K562 (cell line): ENCODE measurements around the gene HAGHL. TPM values are rescaled to one million over a fixed set of nuclear protein-coding genes. Genes with fewer than 3 reads are reported as not detected.

Experiments
- CREB1 ChIP-seq, 2 experiments: sonication (generic) in 1 of 2; formaldehyde crosslinking in 1 of 2; IDR thresholded peaks; 2 replicates each; pipeline versions ENCODE4 v1.6.1 to v1.8.0; 2012 to 2022; ENCODE audit warnings: inconsistent platforms in 1 of 2, mild to moderate bottlenecking in 1 of 2, missing genetic modification reagents in 1 of 2, moderate library complexity in 1 of 2
- HCFC1 ChIP-seq: IDR thresholded peaks from 2 replicates; pipeline ENCODE4 v1.6.1; 2012; ENCODE audit warnings: low read depth, low read length, improper control_type of control experiment
- HNRNPLL ChIP-seq: fragments of 200-400 bp; formaldehyde crosslinking; IDR thresholded peaks from 2 replicates; pipeline ENCODE4 v1.6.1; 2017; ENCODE audit warnings: low read length, low read depth, mild to moderate bottlenecking; ENCODE audit not compliant: poor library complexity, severe bottlenecking
- RAD51 ChIP-seq: fragments of 450-650 bp; IDR thresholded peaks from 2 replicates; pipeline ENCODE4 v1.7.1; 2016; ENCODE audit warnings: low read depth, mild to moderate bottlenecking, borderline replicate concordance
- RBBP5 ChIP-seq: fragments of 200-600 bp; sonication (generic); IDR thresholded peaks from 2 replicates; pipeline ENCODE4 v1.6.1; 2012; ENCODE audit warnings: borderline replicate concordance, mild to moderate bottlenecking, low read length, control low read depth, inconsistent platforms; ENCODE audit not compliant: insufficient read depth, poor library complexity, severe bottlenecking
- RCOR1 ChIP-seq, 2 experiments: IDR thresholded peaks; 2 replicates each; pipeline ENCODE4 v1.6.1; 2012; ENCODE audit warnings: low read depth in 2 of 2, low read length in 2 of 2, borderline replicate concordance in 1 of 2, improper control_type of control experiment in 1 of 2
- SAP30 ChIP-seq: fragments of 200-600 bp; sonication (generic); IDR thresholded peaks from 2 replicates; pipeline ENCODE4 v1.6.1; 2012; ENCODE audit warnings: borderline replicate concordance, low read depth, mild to moderate bottlenecking, moderate library complexity, low read length, control low read depth, inconsistent platforms; ENCODE audit not compliant: insufficient read depth, poor library complexity, severe bottlenecking
- TCFL5 ChIP-seq: fragments of 250-450 bp; sonication (Bioruptor Pico); conservative IDR thresholded peaks from 2 replicates; pipeline ENCODE4 v1.6.1; 2021; ENCODE audit warnings: mild to moderate bottlenecking, moderate library complexity, matching md5 sums
- TFAM ChIP-seq: fragments of 250-450 bp; sonication (Bioruptor Pico); conservative IDR thresholded peaks from 2 replicates; pipeline ENCODE4 v1.5.0; 2021; ENCODE audit warnings: mild to moderate bottlenecking, moderate library complexity
- ZBTB7A ChIP-seq: IDR thresholded peaks from 2 replicates; pipeline ENCODE4 v1.6.1; 2011; ENCODE audit warnings: low read depth, mild to moderate bottlenecking, low read length, moderate library complexity, borderline replicate concordance; ENCODE audit not compliant: control insufficient read depth
- ZNF224 ChIP-seq: sonication (generic); formaldehyde crosslinking; IDR thresholded peaks from 2 replicates; pipeline ENCODE4 v1.8.0; 2022; ENCODE audit warnings: mild to moderate bottlenecking, missing genetic modification reagents
- ZNF644 ChIP-seq: fragments of 200-800 bp; sonication (Bioruptor generic); IDR thresholded peaks from 2 replicates; pipeline ENCODE4 v1.6.1; 2016; ENCODE audit warnings: low read depth, missing genetic modification characterization, missing compliant biosample characterization
- polyA plus RNA-seq, 8 experiments: library from polyadenylated mRNA; depleted of rRNA in 4 of 8; stranded (reverse) in 5 of 8; unstranded in 3 of 8; fragments of >200 nt; fragmentation: Nextera tagmentation in 2 of 8; fragmentation: Illumina TruSeq in 1 of 8; extraction: Ambion mirVana in 2 of 8; extraction: Trizol in 1 of 8; gene quantifications; 2 replicates each; pipeline versions ENCODE4 v1.2.1 to v1.2.3, GENCODE V29; 2011 to 2014; ENCODE audit warnings: inconsistent platforms in 1 of 8, missing spikeins in 1 of 8
- total RNA-seq, 7 experiments: library from RNA; depleted of rRNA in 6 of 7; stranded (reverse); fragments of >200 nt in 6 of 7; fragmentation: Illumina TruSeq in 2 of 7; extraction: Trizol in 2 of 7; gene quantifications; 2 replicates each; pipeline versions ENCODE4 v1.2.1 to v1.2.3, GENCODE V29; 2011 to 2021; ENCODE audit warnings: low replicate concordance in 1 of 7
- TF ChIP-seq, protein P1 (sequence below): sonication (generic); formaldehyde crosslinking; IDR thresholded peaks from 2 replicates; pipeline ENCODE4 v1.8.1; 2022; ENCODE audit warnings: missing genetic modification reagents
- TF ChIP-seq, protein P2 (sequence below): sonication (generic); formaldehyde crosslinking; IDR thresholded peaks from 2 replicates; pipeline ENCODE4 v1.8.1; 2022; ENCODE audit warnings: missing genetic modification reagents
- TF ChIP-seq, protein P3 (sequence below): sonication (generic); formaldehyde crosslinking; IDR thresholded peaks from 2 replicates; pipeline ENCODE4 v1.9.0; 2022; ENCODE audit warnings: mild to moderate bottlenecking, missing genetic modification reagents
- TF ChIP-seq, protein P4 (sequence below): fragments of 200-800 bp; sonication (Bioruptor generic); IDR thresholded peaks from 2 replicates; pipeline ENCODE4 v1.6.1; 2017; ENCODE audit warnings: missing genetic modification characterization, missing compliant biosample characterization

Gene HAGHL
- total and polyA plus RNA-seq, 9 of the 15 experiments (the other 6 are each of a cell fraction or from before 2014, with no cell fraction given): 0.31 to 83.4 (median 20.7) TPM

DNA sequence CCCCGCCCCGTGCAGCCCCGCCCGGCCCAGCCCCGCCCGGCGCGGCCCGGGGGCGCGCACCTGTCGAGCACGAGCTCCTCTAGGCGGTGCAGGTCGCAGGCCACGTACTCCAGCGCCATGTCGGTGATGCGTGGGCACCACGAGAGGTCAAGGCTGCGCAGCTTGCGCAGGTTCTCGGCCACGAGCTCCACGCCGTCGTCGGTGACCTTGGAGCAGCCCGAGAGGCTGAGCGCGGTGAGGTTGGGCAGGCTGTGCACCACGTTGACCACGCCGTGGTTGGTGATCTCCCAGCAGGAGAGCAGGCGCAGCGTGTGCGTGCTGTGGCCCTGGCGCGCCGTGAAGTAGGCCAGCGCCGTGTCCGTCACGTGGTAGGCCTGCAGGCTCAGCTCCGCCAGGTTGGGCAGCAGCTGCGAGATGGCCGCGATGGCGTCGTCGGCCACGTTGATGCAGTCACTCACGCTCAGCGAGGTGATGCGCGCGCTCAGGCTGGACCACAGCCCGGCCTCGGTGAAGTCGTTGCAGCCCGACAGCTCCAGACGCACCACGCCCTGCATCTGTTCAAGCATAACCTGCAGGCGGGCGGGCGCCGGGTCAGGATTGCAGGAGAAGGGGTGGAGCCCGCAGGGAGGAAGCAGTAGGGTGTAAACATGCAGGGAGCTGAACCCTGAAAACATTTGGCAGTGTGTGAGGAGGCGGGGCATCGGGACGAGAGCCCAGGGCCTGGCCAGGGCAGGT lies 31.4 kb upstream of the HAGHL start (continued):
- TF ChIP-seq RCOR1 (IDR thresholded peaks at IDR 0.05; ENCODE audit: borderline replicate concordance in 1 of 2, low read depth in 2 of 2, low read length in 2 of 2) (peak in 1 of 2 experiments; percentile 28; a peak in 1 of 4 replicates), RAD51 (peak; percentile 78), ZBTB7A (no peak), TFAM (CRISPR knock-in tag) (no peak), HCFC1 (no peak; the same call in 1 of the 2 replicates), ZNF224 (CRISPR knock-in tag) (no peak), SAP30 (peak; percentile 27), TCFL5 (CRISPR knock-in tag) (no peak), CREB1 (IDR thresholded peaks at IDR 0.05) (no peak; the same call in 1 of the 2 replicates), CREB1 (CRISPR knock-in tag; IDR thresholded peaks at IDR 0.05) (peak; percentile 59; the same call in 1 of the 2 replicates), ZNF644 (no peak), RBBP5 (peak; percentile 61), HNRNPLL (peak; percentile 96)
- TF ChIP-seq, protein P1, sequence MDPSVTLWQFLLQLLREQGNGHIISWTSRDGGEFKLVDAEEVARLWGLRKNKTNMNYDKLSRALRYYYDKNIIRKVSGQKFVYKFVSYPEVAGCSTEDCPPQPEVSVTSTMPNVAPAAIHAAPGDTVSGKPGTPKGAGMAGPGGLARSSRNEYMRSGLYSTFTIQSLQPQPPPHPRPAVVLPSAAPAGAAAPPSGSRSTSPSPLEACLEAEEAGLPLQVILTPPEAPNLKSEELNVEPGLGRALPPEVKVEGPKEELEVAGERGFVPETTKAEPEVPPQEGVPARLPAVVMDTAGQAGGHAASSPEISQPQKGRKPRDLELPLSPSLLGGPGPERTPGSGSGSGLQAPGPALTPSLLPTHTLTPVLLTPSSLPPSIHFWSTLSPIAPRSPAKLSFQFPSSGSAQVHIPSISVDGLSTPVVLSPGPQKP (CRISPR knock-in tag): no peak
- TF ChIP-seq, protein P2, sequence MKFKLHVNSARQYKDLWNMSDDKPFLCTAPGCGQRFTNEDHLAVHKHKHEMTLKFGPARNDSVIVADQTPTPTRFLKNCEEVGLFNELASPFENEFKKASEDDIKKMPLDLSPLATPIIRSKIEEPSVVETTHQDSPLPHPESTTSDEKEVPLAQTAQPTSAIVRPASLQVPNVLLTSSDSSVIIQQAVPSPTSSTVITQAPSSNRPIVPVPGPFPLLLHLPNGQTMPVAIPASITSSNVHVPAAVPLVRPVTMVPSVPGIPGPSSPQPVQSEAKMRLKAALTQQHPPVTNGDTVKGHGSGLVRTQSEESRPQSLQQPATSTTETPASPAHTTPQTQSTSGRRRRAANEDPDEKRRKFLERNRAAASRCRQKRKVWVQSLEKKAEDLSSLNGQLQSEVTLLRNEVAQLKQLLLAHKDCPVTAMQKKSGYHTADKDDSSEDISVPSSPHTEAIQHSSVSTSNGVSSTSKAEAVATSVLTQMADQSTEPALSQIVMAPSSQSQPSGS: no peak
- TF ChIP-seq, protein P3, sequence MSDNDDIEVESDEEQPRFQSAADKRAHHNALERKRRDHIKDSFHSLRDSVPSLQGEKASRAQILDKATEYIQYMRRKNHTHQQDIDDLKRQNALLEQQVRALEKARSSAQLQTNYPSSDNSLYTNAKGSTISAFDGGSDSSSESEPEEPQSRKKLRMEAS (CRISPR knock-in tag): peak; percentile 99
- TF ChIP-seq, protein P4, sequence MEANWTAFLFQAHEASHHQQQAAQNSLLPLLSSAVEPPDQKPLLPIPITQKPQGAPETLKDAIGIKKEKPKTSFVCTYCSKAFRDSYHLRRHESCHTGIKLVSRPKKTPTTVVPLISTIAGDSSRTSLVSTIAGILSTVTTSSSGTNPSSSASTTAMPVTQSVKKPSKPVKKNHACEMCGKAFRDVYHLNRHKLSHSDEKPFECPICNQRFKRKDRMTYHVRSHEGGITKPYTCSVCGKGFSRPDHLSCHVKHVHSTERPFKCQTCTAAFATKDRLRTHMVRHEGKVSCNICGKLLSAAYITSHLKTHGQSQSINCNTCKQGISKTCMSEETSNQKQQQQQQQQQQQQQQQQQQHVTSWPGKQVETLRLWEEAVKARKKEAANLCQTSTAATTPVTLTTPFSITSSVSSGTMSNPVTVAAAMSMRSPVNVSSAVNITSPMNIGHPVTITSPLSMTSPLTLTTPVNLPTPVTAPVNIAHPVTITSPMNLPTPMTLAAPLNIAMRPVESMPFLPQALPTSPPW: peak; percentile 92
